ENCODE measurements around the gene SCAF11. TPM values are rescaled to one million over a fixed set of nuclear protein-coding genes. Genes with fewer than 3 reads are reported as not detected.

SCAF11 gene
- total and polyA plus RNA-seq, 8 donors: 88.4 to 142 (median 129) TPM

DNA sequence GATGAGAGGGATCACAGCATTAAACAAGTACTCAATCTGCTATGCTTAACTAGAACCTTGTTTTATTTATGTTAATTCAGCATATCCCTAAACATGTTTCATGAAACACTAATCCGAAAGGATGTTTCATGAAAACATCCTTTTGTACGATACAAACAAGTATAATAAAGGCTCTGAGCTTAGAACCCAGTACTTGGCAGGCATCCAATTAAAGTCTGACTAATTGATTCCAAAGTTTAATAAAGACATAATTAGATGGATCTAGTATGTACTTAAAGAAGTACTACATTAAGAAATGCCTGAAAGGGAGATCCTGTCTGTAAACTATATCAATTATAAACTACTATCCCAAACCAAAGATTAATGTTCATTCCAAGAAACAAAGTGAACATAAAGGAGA, 51.8 kb downstream of the SCAF11 start:
- ATAC-seq (no peak), DNase-seq (no peak)
- intact Hi-C loops (cut with DNase I): no loop called here
- H3K27ac ChIP-seq: no peak overlapping the region
- H3K4me3 ChIP-seq: no peak overlapping the region
- peaks cover 0 to 41% of the 10 kb centered on the region in 2 donors for H3K36me3 ChIP-seq
- H3K9me3 ChIP-seq: no peaks in the 10 kb centered on the region
- no peaks in the 10 kb centered on the region for H3K4me1 ChIP-seq
- H3K27me3 ChIP-seq: no peaks in the 10 kb centered on the region
- TF ChIP-seq CTCF (IDR thresholded peaks at IDR 0.05): no peak

GRCh38 chr12:45934956-45935355, 55.4 kb downstream of the SCAF11 start:
- no peak for TF ChIP-seq CTCF (IDR thresholded peaks at IDR 0.05)
- H3K9me3 ChIP-seq: no peaks in the 10 kb centered on the region
- H3K4me1 ChIP-seq: no peaks in the 10 kb centered on the region
- no peak overlapping the region for H3K4me3 ChIP-seq
- peaks cover 0 to 40% of the 10 kb centered on the region in 2 donors for H3K36me3 ChIP-seq
- no peak overlapping the region for H3K27ac ChIP-seq
- DNase-seq (no peak), ATAC-seq (no peak)
- H3K27me3 ChIP-seq: no peaks in the 10 kb centered on the region
- intact Hi-C loops (cut with DNase I): no loop called here

DNA sequence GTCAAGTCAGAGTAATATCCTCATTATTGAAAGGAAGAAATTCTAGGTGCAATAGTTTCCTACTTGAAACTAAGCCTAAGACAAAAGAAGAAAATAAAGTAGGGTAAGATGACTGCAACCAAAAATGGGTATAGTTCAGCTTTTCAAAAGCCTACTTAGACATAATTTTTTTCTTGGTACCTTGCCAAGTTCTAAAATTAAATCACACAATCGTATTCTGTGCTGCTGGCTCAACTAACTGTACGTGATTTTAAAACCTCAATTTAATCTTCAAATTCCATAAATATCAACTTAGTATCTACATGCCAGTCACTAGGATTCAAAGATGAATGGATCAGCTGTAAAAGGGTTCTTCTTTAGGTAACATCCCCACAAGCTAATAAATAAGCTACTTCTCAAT, 56.9 kb downstream of the SCAF11 start:
- peak in 1 of 4 donors; percentile 16 for DNase-seq
- no peak for ATAC-seq
- no peaks in the 10 kb centered on the region for H3K27me3 ChIP-seq
- H3K36me3 ChIP-seq: peaks cover 0 to 54% of the 10 kb centered on the region in 2 donors
- H3K9me3 ChIP-seq: no peaks in the 10 kb centered on the region
- intact Hi-C loops (cut with DNase I): no loop called here
- H3K27ac ChIP-seq: no peak overlapping the region
- H3K4me1 ChIP-seq: no peaks in the 10 kb centered on the region
- no peak overlapping the region for H3K4me3 ChIP-seq
- TF ChIP-seq CTCF (IDR thresholded peaks at IDR 0.05): no peak

- peaks cover 0 to 4% of the 10 kb centered on the region in 2 donors for H3K4me1 ChIP-seq
- no peaks in the 10 kb centered on the region for H3K27me3 ChIP-seq
- no peak overlapping the region for H3K27ac ChIP-seq
- DNase-seq (no peak), ATAC-seq (no peak)
- peaks cover 0 to 77% of the 10 kb centered on the region in 2 donors for H3K36me3 ChIP-seq
- no peaks in the 10 kb centered on the region for H3K9me3 ChIP-seq
- intact Hi-C loops (cut with DNase I): no loop called here
- TF ChIP-seq CTCF (IDR thresholded peaks at IDR 0.05): no peak
- H3K4me3 ChIP-seq: no peak overlapping the region
These were observed 60.0 kb downstream of the SCAF11 start for GRCh38 chr12:45930369-45930768.

DNA sequence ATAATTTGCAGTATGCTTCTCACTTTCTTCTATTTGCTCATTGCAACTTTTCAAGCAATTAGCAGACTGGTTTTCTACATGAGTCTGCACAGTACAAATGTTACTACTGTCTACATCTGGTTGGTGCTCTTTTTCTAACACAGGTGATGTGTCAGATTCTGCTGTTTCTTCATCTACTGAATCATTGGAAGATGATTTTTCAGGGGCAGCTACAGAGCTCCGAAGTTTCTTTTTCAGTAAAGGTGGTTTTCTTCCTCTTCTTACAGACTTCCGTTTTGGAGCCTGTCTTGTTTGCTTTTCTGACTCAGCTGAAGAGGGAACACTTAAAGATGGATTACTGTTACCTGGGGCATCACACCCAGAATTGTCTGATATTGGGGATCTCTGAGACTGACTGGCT, 62.1 kb downstream of the SCAF11 start:
- Histone ChIP-seq H3K27ac (peak overlapping the region in 1 of 2 donors; percentile 13), H3K36me3 (peaks cover 0 to 97% of the 10 kb centered on the region in 2 donors), H3K4me3 (no peak overlapping the region), H3K9me3 (no peaks in the 10 kb centered on the region), H3K27me3 (no peaks in the 10 kb centered on the region), H3K4me1 (peaks cover 0 to 4% of the 10 kb centered on the region in 2 donors)
- DNase-seq: no peak
- intact Hi-C loops (cut with DNase I): no loop called here
- ATAC-seq: peak; percentile 45
- no peak for TF ChIP-seq CTCF (IDR thresholded peaks at IDR 0.05)

Data from left lung (tissue), 10 donors.